SK-N-SH (cell line): Measurements from ENCODE around the gene SPON1. TPM values are rescaled to one million over a fixed set of nuclear protein-coding genes. Genes with fewer than 3 reads are reported as not detected.

ENCODE experiments used
- CTCF ChIA-PET: fragments of 300-600, 350-600 bp; formaldehyde crosslinking; extraction: SDS; loops from one replicate; lab custom pipeline; 2021; lab: Yijun Ruan, JAX
- POLR2A ChIA-PET: fragments of 350-600 bp; sonication (Branson Sonifier 250); formaldehyde crosslinking; extraction: SDS; loops from one replicate; lab custom pipeline; 2020; ENCODE audit warnings: antibody characterized with exemption, inconsistent platforms; lab: Yijun Ruan, JAX
- DNase-seq: peaks from one replicate; pipeline ENCODE4 v3.0.0; 2012
- H2AFZ ChIP-seq: fragments of 200-600 bp; sonication (generic); 2 replicates; pipeline ENCODE4 v1.8.1; 2016; ENCODE audit warnings: antibody characterized with exemption, mild to moderate bottlenecking, low read depth
- H3F3A ChIP-seq: fragments of 200-600 bp; sonication (generic); replicated peaks from 2 replicates; pipeline ENCODE3; 2016; ENCODE audit warnings: antibody characterized with exemption, mild to moderate bottlenecking; ENCODE audit not compliant: insufficient read depth
- H3K27ac ChIP-seq, 2 experiments: fragments of 200-500 bp in 1 of 2; fragments of 200-600 bp in 1 of 2; sonication (Bioruptor generic) in 1 of 2; sonication (generic), shearing (Covaris generic) in 1 of 2; 2 replicates each; pipeline versions ENCODE4 v1.5.1 to v1.6.1; 2014 to 2016; ENCODE audit warnings: low read depth in 2 of 2, inconsistent platforms in 1 of 2, low read length in 1 of 2, mild to moderate bottlenecking in 1 of 2, mixed read lengths in 1 of 2
- H3K27me3 ChIP-seq: fragments of 200-600 bp; sonication (generic), shearing (Covaris generic); 2 replicates; pipeline ENCODE4 v1.6.1; 2016; ENCODE audit warnings: mixed run types; ENCODE audit not compliant: insufficient read depth
- H3K36me3 ChIP-seq, 2 experiments: fragments of 200-500 bp in 1 of 2; fragments of 200-600 bp in 1 of 2; sonication (Bioruptor generic) in 1 of 2; sonication (generic) in 1 of 2; replicated peaks in 1 of 2; 2 replicates each; pipeline versions ENCODE3 to v1.5.1; 2014 to 2016; ENCODE audit warnings: low read length in 1 of 2, mild to moderate bottlenecking in 1 of 2; ENCODE audit not compliant: insufficient read depth in 2 of 2, control insufficient read depth in 1 of 2
- H3K4me1 ChIP-seq, 2 experiments: fragments of 200-500 bp in 1 of 2; fragments of 200-600 bp in 1 of 2; sonication (Bioruptor generic) in 1 of 2; sonication (generic), shearing (Covaris generic) in 1 of 2; 2 replicates each; pipeline versions ENCODE4 v1.5.1 to v1.6.1; 2014 to 2016; ENCODE audit warnings: low read depth in 1 of 2, low read length in 1 of 2, mixed run types in 1 of 2; ENCODE audit not compliant: insufficient read depth in 2 of 2, control insufficient read depth in 1 of 2
- H3K4me2 ChIP-seq: fragments of 200-600 bp; sonication (generic), shearing (Covaris generic); 2 replicates; pipeline ENCODE4 v1.6.1; 2017; ENCODE audit warnings: mixed run types
- H3K4me3 ChIP-seq, 2 experiments: fragments of 200-500 bp in 1 of 2; fragments of 200-600 bp in 1 of 2; sonication (Bioruptor generic) in 1 of 2; sonication (generic), shearing (Covaris generic) in 1 of 2; 2 replicates each; pipeline versions ENCODE4 v1.5.1 to v1.8.1; 2014 to 2016; ENCODE audit warnings: low read depth in 2 of 2, inconsistent platforms in 1 of 2, low read length in 1 of 2, mild to moderate bottlenecking in 1 of 2, mixed read lengths in 1 of 2, moderate library complexity in 1 of 2
- H3K79me2 ChIP-seq: fragments of 200-600 bp; sonication (generic); 2 replicates; pipeline ENCODE4 v1.8.1; 2017; ENCODE audit warnings: mild to moderate bottlenecking; ENCODE audit not compliant: insufficient read depth
- H3K9ac ChIP-seq: fragments of 200-600 bp; sonication (generic); 2 replicates; pipeline ENCODE4 v1.6.1; 2017; ENCODE audit warnings: mixed run types
- H3K9me2 ChIP-seq: fragments of 200-600 bp; sonication (generic); 2 replicates; pipeline ENCODE4 v1.6.1; 2017; ENCODE audit warnings: mixed run types
- H3K9me3 ChIP-seq: fragments of 200-600 bp; sonication (generic); 2 replicates; pipeline ENCODE4 v1.6.1; 2017; ENCODE audit warnings: mixed run types, mild to moderate bottlenecking, moderate library complexity
- H4K20me1 ChIP-seq: fragments of 200-600 bp; sonication (generic); 2 replicates; pipeline ENCODE4 v1.6.1; 2017; ENCODE audit warnings: mild to moderate bottlenecking, mixed run types; ENCODE audit not compliant: insufficient read depth
- ELF1 ChIP-seq: IDR thresholded peaks from 2 replicates; pipeline ENCODE4 v1.4.0; 2012
- FOXJ3 ChIP-seq: sonication (generic); formaldehyde crosslinking; IDR thresholded peaks from 2 replicates; pipeline ENCODE4 v1.5.1; 2020; ENCODE audit warnings: mild to moderate bottlenecking, missing genetic modification reagents
- FOXM1 ChIP-seq: IDR thresholded peaks from 2 replicates; pipeline ENCODE4 v1.4.0; 2012; ENCODE audit warnings: low read depth, mild to moderate bottlenecking
- GATA2 ChIP-seq: sonication (generic); formaldehyde crosslinking; IDR thresholded peaks from 2 replicates; pipeline ENCODE4 v1.5.0; 2020; ENCODE audit warnings: mild to moderate bottlenecking, missing genetic modification reagents
- IRF3 ChIP-seq: fragments of 150-350 bp; IDR thresholded peaks from 2 replicates; pipeline ENCODE4 v1.6.1; 2016; ENCODE audit warnings: mild to moderate bottlenecking, low read depth, low read length
- MXI1 ChIP-seq: IDR thresholded peaks from 2 replicates; pipeline ENCODE4 v1.6.1; 2012; ENCODE audit warnings: mild to moderate bottlenecking, low read depth, low read length, improper control_type of control experiment
- NFIC ChIP-seq: IDR thresholded peaks from 2 replicates; pipeline ENCODE4 v1.4.0; 2012; ENCODE audit warnings: borderline replicate concordance
- POLR2AphosphoS5 ChIP-seq: IDR thresholded peaks from 2 replicates; pipeline ENCODE4 v1.6.1; 2012; ENCODE audit warnings: low read depth, low read length
- REST ChIP-seq: IDR thresholded peaks from 2 replicates; pipeline ENCODE4 v1.6.1; 2012; ENCODE audit warnings: mild to moderate bottlenecking, low read depth, low read length, moderate library complexity
- SIN3A ChIP-seq: IDR thresholded peaks from 2 replicates; pipeline ENCODE4 v1.6.1; 2012; ENCODE audit warnings: low read depth, mild to moderate bottlenecking, low read length, moderate library complexity, borderline replicate concordance
- TAF1 ChIP-seq: IDR thresholded peaks from 2 replicates; pipeline ENCODE4 v1.6.1; 2012; ENCODE audit warnings: low read depth, mild to moderate bottlenecking, low read length, moderate library complexity, borderline replicate concordance
- TCF12 ChIP-seq: IDR thresholded peaks from 2 replicates; pipeline ENCODE4 v1.4.0; 2012
- TEAD4 ChIP-seq: IDR thresholded peaks from 2 replicates; pipeline ENCODE4 v1.4.0; 2012; ENCODE audit warnings: mild to moderate bottlenecking, borderline replicate concordance; ENCODE audit not compliant: insufficient read depth
- USF1 ChIP-seq: IDR thresholded peaks from 2 replicates; pipeline ENCODE4 v1.4.0; 2012; ENCODE audit warnings: low read depth, borderline replicate concordance
- USF2 ChIP-seq: fragments of 150-350 bp; IDR thresholded peaks from 2 replicates; pipeline ENCODE4 v1.6.1; 2017; ENCODE audit warnings: antibody characterized with exemption, low read length, low read depth, borderline replicate concordance
- ZBTB33 ChIP-seq: IDR thresholded peaks from 2 replicates; pipeline ENCODE4 v1.4.0; 2012; ENCODE audit warnings: low read depth, borderline replicate concordance
- WGBS: methylation state at CpG from one replicate; pipeline ENCODE4 v1.1.6; 2017; ENCODE audit warnings: low lambda C conversion rate; 5-methylcytosine and 5-hydroxymethylcytosine counted together
- polyA plus RNA-seq, 3 experiments: library from polyadenylated mRNA; depleted of rRNA; stranded (reverse); fragments of >200 nt; gene quantifications; 2 replicates each; pipeline ENCODE4 v1.2.3, GENCODE V29; 2012

Gene SPON1
- polyA plus RNA-seq, 1 of the 3 experiments (the other 2 are of a cell fraction) = not detected

- ChIA-PET CTCF (interaction anchor here (1.1 kb wide), 1 partner anchor 14 kb away, joined by 3 read pairs; no protein-coding TSS in a partner anchor), POLR2A (no interaction called here)
- DNase-seq = no peak
- Histone ChIP-seq H3K79me2 (no peaks in the 10 kb centered on the region), H3K4me1 (no peaks in the 10 kb centered on the region), H3K4me3 (no peak overlapping the region), H3K4me2 (no peak overlapping the region), H3K9ac (no peak overlapping the region), H3K27ac (no peak overlapping the region), H3K9me2 (no peaks in the 10 kb centered on the region), H2AFZ (no peak overlapping the region), H3F3A (no peaks in the 10 kb centered on the region), H3K36me3 (no peaks in the 10 kb centered on the region), H3K9me3 (no peaks in the 10 kb centered on the region), H3K27me3 (no peaks in the 10 kb centered on the region), H4K20me1 (no peaks in the 10 kb centered on the region)
- WGBS = 46% methylated on average over 1 of the region's 1 CpG
- TF ChIP-seq TAF1 (no peak), TEAD4 (no peak), REST (no peak)
Measured at GRCh38 chr11:14073849-14074476, 111.4 kb downstream of the SPON1 start.

GRCh38 chr11:14075118-14076078, 112.9 kb downstream of the SPON1 start:
- H3K4me3 ChIP-seq = no peak overlapping the region
- no peaks in the 10 kb centered on the region for H3K9me2 ChIP-seq
- no peak for DNase-seq
- H3K27ac ChIP-seq = no peak overlapping the region
- WGBS = 36% methylated on average over 10 of the region's 10 CpGs
- H3K79me2 ChIP-seq = no peaks in the 10 kb centered on the region
- no peaks in the 10 kb centered on the region for H3K4me1 ChIP-seq
- no peak overlapping the region for H3K9ac ChIP-seq
- H2AFZ ChIP-seq = no peak overlapping the region
- no peak overlapping the region for H3K4me2 ChIP-seq
- no peaks in the 10 kb centered on the region for H3K27me3 ChIP-seq
- POLR2A ChIA-PET = no interaction called here
- no peaks in the 10 kb centered on the region for H3K9me3 ChIP-seq
- TF ChIP-seq TCF12 (no peak), TEAD4 (no peak), IRF3 (no peak), ELF1 (no peak), MXI1 (no peak), FOXJ3 (CRISPR knock-in tag) (no peak), NFIC (no peak), FOXM1 (no peak), ZBTB33 (no peak), POLR2AphosphoS5 (no peak), SIN3A (no peak), USF1 (no peak), USF2 (no peak), GATA2 (CRISPR knock-in tag) (no peak)
- TF ChIP-seq, all 33 proteins: peak for 0
- Histone ChIP-seq H4K20me1 (no peaks in the 10 kb centered on the region), H3K36me3 (no peaks in the 10 kb centered on the region), H3F3A (no peaks in the 10 kb centered on the region)
- CTCF ChIA-PET = interaction anchor here (1.2 kb wide), 2 partner anchors 12 to 16 kb away, joined by 3 to 4 read pairs; no protein-coding TSS in a partner anchor
